Activated CD8-positive, alpha-beta memory T cell treated with anti-CD3 and anti-CD28 coated beads, Interleukin-2, amount 50 U/mL, for 1 hour (primary cell): ENCODE data around the gene PDCD2L.
"Not testable (repeated sequence)": the region's sequence is repeated elsewhere in the genome, so short reads cannot be mapped to it uniquely, and the experiment has no call there.

Experiments
- DNase-seq: peaks from one replicate; pipeline ENCODE4 v3.0.0-alpha.2; 2020; ENCODE audit errors: extremely low read depth

PDCD2L gene

GRCh38 chr19:34404109-34404909 is at the start of gene PDCD2L:
PDCD2L (plus strand) TSS chr19:34404399; CDS start chr19:34404431, 32 bp downstream.
- peak; percentile 83 for DNase-seq

GRCh38 chr19:34355201-34355600 is 49.0 kb upstream of the PDCD2L start:
- no peak for DNase-seq

- no peak for DNase-seq
Measured at GRCh38 chr19:34356875-34357274, 47.3 kb upstream of the PDCD2L start.

- DNase-seq, result no peak
Measured at GRCh38 chr19:34357431-34357830, 46.8 kb upstream of the PDCD2L start.

- peak; percentile 70 for DNase-seq
Measured at GRCh38 chr19:34359140-34359953, 44.9 kb upstream of the PDCD2L start.

GRCh38 chr19:34359954-34360315 is 44.3 kb upstream of the PDCD2L start:
- no peak for DNase-seq

- DNase-seq, result no peak
Measured at GRCh38 chr19:34360354-34360909, 43.8 kb upstream of the PDCD2L start.

- no peak for DNase-seq
Measured at GRCh38 chr19:34362679-34363069, 41.5 kb upstream of the PDCD2L start.

- DNase-seq, result no peak
Measured at GRCh38 chr19:34363094-34363493, 41.1 kb upstream of the PDCD2L start.

- DNase-seq, result no peak
Measured at GRCh38 chr19:34363930-34364329, 40.3 kb upstream of the PDCD2L start.

- no peak for DNase-seq
Measured at GRCh38 chr19:34364462-34364829, 39.8 kb upstream of the PDCD2L start.

GRCh38 chr19:34364830-34365462 is 39.3 kb upstream of the PDCD2L start, which contains the start of gene GPI:
GPI (plus strand) TSS chr19:34365196; CDS start chr19:34365267, 71 bp downstream.
- DNase-seq, result peak; percentile 20

GRCh38 chr19:34365463-34366401 is 38.5 kb upstream of the PDCD2L start:
- DNase-seq, result no peak

GRCh38 chr19:34366738-34367623 is 37.2 kb upstream of the PDCD2L start:
- DNase-seq, result no peak

GRCh38 chr19:34367624-34367957 is 36.6 kb upstream of the PDCD2L start:
- no peak for DNase-seq

GRCh38 chr19:34368338-34368737 is 35.9 kb upstream of the PDCD2L start:
- DNase-seq, result no peak

- DNase-seq, result not testable (repeated sequence)
Measured at GRCh38 chr19:34369166-34369565, 35.0 kb upstream of the PDCD2L start.

GRCh38 chr19:34370117-34370516 is 34.1 kb upstream of the PDCD2L start:
- DNase-seq, result no peak

GRCh38 chr19:34370983-34371382 is 33.2 kb upstream of the PDCD2L start:
- no peak for DNase-seq
